Calu3 (cell line): ENCODE results near the gene APCDD1L. TPM values are rescaled to one million over a fixed set of nuclear protein-coding genes. Genes with fewer than 3 reads are reported as not detected.

Experiments
- BruUV-seq: library from RNA; stranded (reverse); fragments of 400-500 nt; replicated peaks from 2 replicates; lab custom pipeline; 2021; lab: Mats Ljungman, UMichigan
- CTCF ChIA-PET: fragments of 300-600 bp; sonication (Branson Sonifier 250); formaldehyde crosslinking; loops from one replicate; lab custom pipeline; 2022; ENCODE audit warnings: antibody characterized with exemption; lab: Charles Lee
- DNase-seq: peaks from one replicate; pipeline ENCODE4 v3.0.0; 2022
- H3K27ac Mint-ChIP-seq: one replicate; pipeline ENCODE4 v1.8.0; 2022; ENCODE audit warnings: mixed read lengths; ENCODE audit not compliant: unreplicated experiment
- H3K27me3 Mint-ChIP-seq: one replicate; pipeline ENCODE4 v1.8.0; 2022; ENCODE audit warnings: mixed read lengths; ENCODE audit not compliant: unreplicated experiment
- H3K36me3 Mint-ChIP-seq: one replicate; pipeline ENCODE4 v1.8.0; 2022; ENCODE audit warnings: mild to moderate bottlenecking, moderate library complexity, mixed read lengths; ENCODE audit not compliant: insufficient read depth, unreplicated experiment
- H3K4me1 Mint-ChIP-seq: one replicate; pipeline ENCODE4 v1.8.0; 2022; ENCODE audit warnings: mild to moderate bottlenecking, low read depth, mixed read lengths; ENCODE audit not compliant: unreplicated experiment
- H3K4me3 Mint-ChIP-seq: one replicate; pipeline ENCODE4 v1.8.0; 2022; ENCODE audit warnings: mild to moderate bottlenecking, low read depth, moderate library complexity, mixed read lengths; ENCODE audit not compliant: unreplicated experiment
- H3K9me3 Mint-ChIP-seq: one replicate; pipeline ENCODE4 v1.8.0; 2022; ENCODE audit warnings: low read depth, mixed read lengths; ENCODE audit not compliant: unreplicated experiment
- CTCF ChIP-seq: fragments of 200-600 bp; IDR thresholded peaks from one replicate; pipeline ENCODE4 v1.8.0; 2022; ENCODE audit warnings: antibody characterized with exemption; ENCODE audit not compliant: unreplicated experiment
- intact Hi-C: fragments of 100-400 bp; cut with micrococcal nuclease; formaldehyde crosslinking; loops from one replicate; pipeline ENCODE4 v1.10.0; 2022; ENCODE audit not compliant: unreplicated experiment
- total RNA-seq: library from RNA; stranded (reverse); gene quantifications from 2 replicates; pipeline ENCODE4 v1.2.3, GENCODE V29; 2022

Gene APCDD1L
- total RNA-seq, 1 experiment from 2014 or later, result not detected

GRCh38 chr20:58553841-58554240 is 38.6 kb upstream of the APCDD1L start:
- Mint-ChIP-seq H3K27ac (no peak overlapping the region), H3K4me3 (no peak overlapping the region)

GRCh38 chr20:58553166-58553696 is 38.0 kb upstream of the APCDD1L start:
- Mint-ChIP-seq H3K4me1 (no peaks in the 10 kb centered on the region), H3K36me3 (no peaks in the 10 kb centered on the region), H3K4me3 (no peak overlapping the region), H3K9me3 (no peaks in the 10 kb centered on the region), H3K27ac (no peak overlapping the region), H3K27me3 (peaks cover 98% of the 10 kb centered on the region)
- intact Hi-C loops, result no loop called here
- no peak for DNase-seq
- CTCF ChIA-PET, result interaction anchor here (0.8 kb wide), 1 partner anchor 57 kb away, joined by 3 read pairs; no protein-coding TSS in a partner anchor
- BruUV-seq, result no TSS peak
- TF ChIP-seq CTCF, result no peak

More at GRCh38 chr20:58553841-58554240, 38.6 kb upstream of the APCDD1L start:
- no peak for DNase-seq
- H3K27me3 Mint-ChIP-seq, result peaks cover 92% of the 10 kb centered on the region
- no peaks in the 10 kb centered on the region for H3K4me1 Mint-ChIP-seq
- no peaks in the 10 kb centered on the region for H3K36me3 Mint-ChIP-seq
- H3K9me3 Mint-ChIP-seq, result no peaks in the 10 kb centered on the region
- no peak for TF ChIP-seq CTCF
- BruUV-seq, result no TSS peak
- CTCF ChIA-PET, result interaction anchor here (0.6 kb wide), 1 partner anchor 501 kb away, joined by 3 read pairs; no protein-coding TSS in a partner anchor
- intact Hi-C loops, result no loop called here

GRCh38 chr20:58552366-58552934 is 37.3 kb upstream of the APCDD1L start:
- CTCF ChIA-PET, result interaction anchor here (0.8 kb wide), 1 partner anchor 56 kb away, joined by 3 read pairs; no protein-coding TSS in a partner anchor
- Mint-ChIP-seq H3K4me1 (no peaks in the 10 kb centered on the region), H3K4me3 (no peak overlapping the region), H3K27ac (no peak overlapping the region), H3K36me3 (no peaks in the 10 kb centered on the region), H3K9me3 (no peaks in the 10 kb centered on the region), H3K27me3 (peaks cover 98% of the 10 kb centered on the region)
- BruUV-seq, result no TSS peak
- no peak for TF ChIP-seq CTCF
- intact Hi-C loops, result no loop called here
- no peak for DNase-seq

GRCh38 chr20:58551631-58552030 is 36.4 kb upstream of the APCDD1L start:
- Mint-ChIP-seq H3K4me3 (no peak overlapping the region), H3K9me3 (no peaks in the 10 kb centered on the region), H3K36me3 (no peaks in the 10 kb centered on the region), H3K27me3 (peaks cover 98% of the 10 kb centered on the region), H3K4me1 (no peaks in the 10 kb centered on the region), H3K27ac (no peak overlapping the region)
- BruUV-seq, result no TSS peak
- CTCF ChIA-PET, result no interaction called here
- DNase-seq, result no peak
- intact Hi-C loops, result no loop called here
- no peak for TF ChIP-seq CTCF
